ENCODE measurements around the gene CRB2. TPM values are rescaled to one million over a fixed set of nuclear protein-coding genes. Genes with fewer than 3 reads are reported as not detected.
A peak's percentile ranks its signal among the peaks of the same experiment; 100 is the strongest.

Gene CRB2
- total RNA-seq, 1 experiment from 2014 or later, result 0.07 TPM

DNA sequence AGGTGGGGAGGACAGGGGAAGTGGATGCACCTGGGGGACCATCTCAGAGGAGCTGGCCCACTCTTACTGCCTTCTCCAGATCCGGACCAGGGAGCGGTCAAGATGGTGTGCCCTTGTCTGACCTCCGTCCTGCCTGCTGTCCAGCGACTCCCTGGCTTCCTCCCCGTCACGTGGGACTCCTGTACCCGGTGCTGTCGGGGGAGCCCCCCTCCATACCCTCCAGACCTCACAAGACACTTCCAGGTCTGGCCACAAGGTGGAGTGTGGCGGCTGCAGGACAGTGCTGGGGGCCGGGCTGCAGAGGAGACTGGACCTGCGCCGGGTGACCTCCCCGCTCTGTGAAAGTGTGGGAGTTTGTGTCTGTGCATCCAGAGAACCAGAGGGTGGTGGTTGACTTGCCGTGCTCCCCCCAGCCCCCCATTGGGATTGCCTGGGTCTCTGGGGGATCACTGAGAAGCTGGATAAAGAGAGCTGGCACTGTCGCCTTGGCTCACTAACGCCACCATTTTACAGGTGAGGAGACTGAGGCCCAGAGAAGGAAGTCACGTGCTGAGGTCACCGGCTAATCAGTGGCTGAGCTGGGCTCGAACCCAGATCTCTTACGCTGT lies 1.9 kb upstream of the CRB2 start:
- no TSS peak for BruUV-seq (replicated peaks)
- Histone ChIP-seq H3K4me2 (ENCODE audit: low read length) (peak overlapping the region; percentile 51), H2AFZ (ENCODE audit: low read depth, low read length, poor library complexity, severe bottlenecking) (peak overlapping the region; percentile 61)

More for the DNA sequence above, 1.9 kb upstream of the CRB2 start:
- DNase-seq (ENCODE audit: low read depth, low spot score) (peak; percentile 52), ATAC-seq (peak; percentile 91)
- intact Hi-C loops (cut with micrococcal nuclease), result loop anchor here (1.0 to 10.0 kb wide), 6 partner anchors 31 to 1259 kb away; partner anchors contain the start of genes PDCL and TTLL11
- POLR2A ChIA-PET, result no interaction called here
- Histone ChIP-seq H4K20me1 (ENCODE audit: insufficient read depth) (no peaks in the 10 kb centered on the region), H3K27ac (ENCODE audit: low read depth, low read length) (no peak overlapping the region), H3K4me3 (replicated peaks in 1 of 2; ENCODE audit: low read depth in 1 of 2, low read length in 2 of 2) (no peak overlapping the region), H3K36me3 (ENCODE audit: control insufficient read depth in 1 of 2, insufficient read depth in 2 of 2, low read length in 2 of 2) (no peaks in the 10 kb centered on the region), H3K9me2 (ENCODE audit: insufficient read depth) (no peaks in the 10 kb centered on the region), H3K4me1 (ENCODE audit: control insufficient read depth in 1 of 2, insufficient read depth in 2 of 2, low read length in 2 of 2) (peaks cover 0 to 16% of the 10 kb centered on the region in 2 experiments; a peak in 2 of 4 replicates), H3K79me2 (ENCODE audit: insufficient read depth, low read length) (no peaks in the 10 kb centered on the region), H3K9ac (ENCODE audit: low read length) (no peak overlapping the region), H3K27me3 (ENCODE audit: insufficient read depth, low read length) (no peaks in the 10 kb centered on the region), H3K9me3 (ENCODE audit: control insufficient read depth in 1 of 2, insufficient read depth in 1 of 2, low read depth in 1 of 2, low read length in 2 of 2) (no peaks in the 10 kb centered on the region)
- RAD21 ChIA-PET (ENCODE audit: low non-redundant PET in 1 of 2, low total read pairs in 2 of 2, uncharacterized antibody in 2 of 2, unreplicated experiment in 2 of 2), result interaction anchor here in 1 of 2 experiments (0.7 kb wide), 1 partner anchor 542 kb away, joined by 3 read pairs; no protein-coding TSS in a partner anchor
- CTCF ChIA-PET, result interaction anchor here (0.7 to 5.1 kb wide), 4 partner anchors 26 to 687 kb away, joined by 3 to 47 read pairs (median 4); no protein-coding TSS in a partner anchor
- TF ChIP-seq SRF (IDR thresholded peaks at IDR 0.05; ENCODE audit: low read depth), result no peak
- peak; percentile 22 for TF ChIP-seq YY1 (IDR thresholded peaks at IDR 0.05; ENCODE audit: extremely low read depth, insufficient replicate concordance, low read depth, low read length)
- no peak for TF ChIP-seq SP1 (IDR thresholded peaks at IDR 0.05; ENCODE audit: low read depth)
- TF ChIP-seq, protein P1, sequence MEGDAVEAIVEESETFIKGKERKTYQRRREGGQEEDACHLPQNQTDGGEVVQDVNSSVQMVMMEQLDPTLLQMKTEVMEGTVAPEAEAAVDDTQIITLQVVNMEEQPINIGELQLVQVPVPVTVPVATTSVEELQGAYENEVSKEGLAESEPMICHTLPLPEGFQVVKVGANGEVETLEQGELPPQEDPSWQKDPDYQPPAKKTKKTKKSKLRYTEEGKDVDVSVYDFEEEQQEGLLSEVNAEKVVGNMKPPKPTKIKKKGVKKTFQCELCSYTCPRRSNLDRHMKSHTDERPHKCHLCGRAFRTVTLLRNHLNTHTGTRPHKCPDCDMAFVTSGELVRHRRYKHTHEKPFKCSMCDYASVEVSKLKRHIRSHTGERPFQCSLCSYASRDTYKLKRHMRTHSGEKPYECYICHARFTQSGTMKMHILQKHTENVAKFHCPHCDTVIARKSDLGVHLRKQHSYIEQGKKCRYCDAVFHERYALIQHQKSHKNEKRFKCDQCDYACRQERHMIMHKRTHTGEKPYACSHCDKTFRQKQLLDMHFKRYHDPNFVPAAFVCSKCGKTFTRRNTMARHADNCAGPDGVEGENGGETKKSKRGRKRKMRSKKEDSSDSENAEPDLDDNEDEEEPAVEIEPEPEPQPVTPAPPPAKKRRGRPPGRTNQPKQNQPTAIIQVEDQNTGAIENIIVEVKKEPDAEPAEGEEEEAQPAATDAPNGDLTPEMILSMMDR (IDR thresholded peaks at IDR 0.05 in 2 of 3, conservative IDR thresholded peaks at IDR 0.05 in 1 of 3; ENCODE audit: borderline replicate concordance in 1 of 3, insufficient read depth in 1 of 3, low read depth in 2 of 3, low read length in 2 of 3), result peak; percentile 88 to 91 (median 88)
- no peak for TF ChIP-seq ELF1 (IDR thresholded peaks at IDR 0.05; ENCODE audit: borderline replicate concordance, low read depth)
- TF ChIP-seq, protein P2, sequence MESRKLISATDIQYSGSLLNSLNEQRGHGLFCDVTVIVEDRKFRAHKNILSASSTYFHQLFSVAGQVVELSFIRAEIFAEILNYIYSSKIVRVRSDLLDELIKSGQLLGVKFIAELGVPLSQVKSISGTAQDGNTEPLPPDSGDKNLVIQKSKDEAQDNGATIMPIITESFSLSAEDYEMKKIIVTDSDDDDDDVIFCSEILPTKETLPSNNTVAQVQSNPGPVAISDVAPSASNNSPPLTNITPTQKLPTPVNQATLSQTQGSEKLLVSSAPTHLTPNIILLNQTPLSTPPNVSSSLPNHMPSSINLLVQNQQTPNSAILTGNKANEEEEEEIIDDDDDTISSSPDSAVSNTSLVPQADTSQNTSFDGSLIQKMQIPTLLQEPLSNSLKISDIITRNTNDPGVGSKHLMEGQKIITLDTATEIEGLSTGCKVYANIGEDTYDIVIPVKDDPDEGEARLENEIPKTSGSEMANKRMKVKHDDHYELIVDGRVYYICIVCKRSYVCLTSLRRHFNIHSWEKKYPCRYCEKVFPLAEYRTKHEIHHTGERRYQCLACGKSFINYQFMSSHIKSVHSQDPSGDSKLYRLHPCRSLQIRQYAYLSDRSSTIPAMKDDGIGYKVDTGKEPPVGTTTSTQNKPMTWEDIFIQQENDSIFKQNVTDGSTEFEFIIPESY (IDR thresholded peaks at IDR 0.05; ENCODE audit: extremely low read depth, insufficient replicate concordance, low read length), result no peak
- peak; percentile 91 for TF ChIP-seq RAD21 (IDR thresholded peaks at IDR 0.05; ENCODE audit: low read depth)
